Endothelial cell of umbilical vein (primary cell): ENCODE data around the gene QSER1. TPM values are rescaled to one million over a fixed set of nuclear protein-coding genes. Genes with fewer than 3 reads are reported as not detected.

ENCODE experiments used
- BruUV-seq: library from RNA; stranded (reverse); fragments of 400-500 nt; replicated peaks from 2 replicates; lab custom pipeline; 2021; lab: Mats Ljungman, UMichigan
- CTCF ChIA-PET: fragments of 300-600, 350-600 bp; sonication (Branson Sonifier 250); formaldehyde crosslinking; loops from one replicate; lab custom pipeline; 2021; ENCODE audit warnings: antibody characterized with exemption, inconsistent platforms; lab: Charles Lee
- POLR2A ChIA-PET: fragments of 300-600, 350-600 bp; sonication (Branson Sonifier 250); formaldehyde crosslinking; loops from one replicate; lab custom pipeline; 2021; ENCODE audit warnings: antibody characterized with exemption, inconsistent platforms; lab: Charles Lee
- DNase-seq: peaks from one replicate; pipeline ENCODE4 v3.0.0-alpha.2; 2011; ENCODE audit warnings: low read depth, low spot score
- FAIRE-seq: peaks from 2 replicates; lab custom pipeline; 2011; peaks lifted over from hg19 to GRCh38; lab: Jason Lieb, UNC
- H2AFZ ChIP-seq: 2 replicates; pipeline ENCODE4 v1.6.0; 2012; ENCODE audit warnings: low read depth, low read length, control low read depth, inconsistent platforms
- H3K27ac ChIP-seq: 2 replicates; pipeline ENCODE4 v1.5.1; 2011; ENCODE audit warnings: low read depth, mild to moderate bottlenecking, control low read depth, low read length, moderate library complexity; ENCODE audit not compliant: insufficient read depth
- H3K27me3 ChIP-seq, 2 experiments: 2 replicates each; pipeline versions ENCODE4 v1.6.0 to v1.6.1; 2011; ENCODE audit warnings: low read length in 2 of 2, mixed read lengths in 1 of 2; ENCODE audit not compliant: control insufficient read depth in 2 of 2, insufficient read depth in 2 of 2
- H3K36me3 ChIP-seq, 2 experiments: 2 replicates in 1 of 2; 3 replicates in 1 of 2; pipeline ENCODE4 v1.5.1; 2011; ENCODE audit warnings: low read length in 2 of 2, mild to moderate bottlenecking in 1 of 2, moderate library complexity in 1 of 2; ENCODE audit not compliant: control insufficient read depth in 2 of 2, insufficient read depth in 2 of 2; ENCODE audit errors: extremely low read depth in 1 of 2
- H3K4me1 ChIP-seq: 3 replicates; pipeline ENCODE4 v1.5.1; 2011; ENCODE audit warnings: mild to moderate bottlenecking, low read length; ENCODE audit not compliant: control insufficient read depth, insufficient read depth; ENCODE audit errors: extremely low read depth
- H3K4me2 ChIP-seq: 2 replicates; pipeline ENCODE4 v1.6.1; 2011; ENCODE audit warnings: low read length, control low read depth, mixed read lengths; ENCODE audit not compliant: insufficient read depth
- H3K4me3 ChIP-seq, 3 experiments: fragments of 200-600 bp in 1 of 3; sonication (generic), shearing (Covaris generic) in 1 of 3; replicated peaks in 1 of 3; 2 replicates each; pipeline ENCODE4 v1.5.1; 2011 to 2016; ENCODE audit warnings: control low read depth in 3 of 3, low read length in 3 of 3, mild to moderate bottlenecking in 2 of 3, inconsistent platforms in 1 of 3, low read depth in 1 of 3, moderate library complexity in 1 of 3; ENCODE audit not compliant: insufficient read depth in 1 of 3
- H3K79me2 ChIP-seq: 2 replicates; pipeline ENCODE4 v1.6.0; 2012; ENCODE audit warnings: low read length, inconsistent platforms; ENCODE audit not compliant: control insufficient read depth, insufficient read depth
- H3K9ac ChIP-seq: replicated peaks from 2 replicates; pipeline ENCODE3; 2011; ENCODE audit warnings: low read length, control low read depth; ENCODE audit not compliant: insufficient read depth; ENCODE audit errors: extremely low read depth
- H3K9me1 ChIP-seq: replicated peaks from 3 replicates; pipeline ENCODE4 v1.6.0; 2011; ENCODE audit warnings: mild to moderate bottlenecking, low read length; ENCODE audit not compliant: control insufficient read depth, insufficient read depth; ENCODE audit errors: extremely low read depth
- H3K9me3 ChIP-seq: replicated peaks from 2 replicates; pipeline ENCODE4 v1.5.1; 2012; ENCODE audit warnings: low read length, inconsistent platforms; ENCODE audit not compliant: control insufficient read depth, insufficient read depth
- H4K20me1 ChIP-seq: replicated peaks from 2 replicates; pipeline ENCODE3; 2011; ENCODE audit warnings: mild to moderate bottlenecking, low read length; ENCODE audit not compliant: control insufficient read depth, insufficient read depth; ENCODE audit errors: extremely low read depth
- CTCF ChIP-seq, 2 donors: IDR thresholded peaks; 1 replicate in 1 of 2; 2 replicates in 1 of 2; pipeline ENCODE4 v1.5.1; 2011; ENCODE audit warnings: low read length in 2 of 2, mild to moderate bottlenecking in 2 of 2, moderate library complexity in 2 of 2, control low read depth in 1 of 2, inconsistent platforms in 1 of 2, low read depth in 1 of 2; ENCODE audit not compliant: insufficient read depth in 1 of 2; ENCODE audit errors: extremely low read depth in 1 of 2
- EZH2 ChIP-seq: IDR thresholded peaks from 2 replicates; pipeline ENCODE4 v1.6.1; 2012; ENCODE audit warnings: borderline replicate concordance, low read depth, mild to moderate bottlenecking, moderate library complexity, low read length, inconsistent platforms; ENCODE audit not compliant: severe bottlenecking
- FOS ChIP-seq: IDR thresholded peaks from 2 replicates; pipeline ENCODE4 v1.6.1; 2011; ENCODE audit warnings: mild to moderate bottlenecking, low read length, moderate library complexity, borderline replicate concordance; ENCODE audit not compliant: insufficient read depth
- GATA2 ChIP-seq: IDR thresholded peaks from 2 replicates; pipeline ENCODE4 v1.7.0; 2011; ENCODE audit warnings: low read depth, mild to moderate bottlenecking, moderate library complexity, mixed read lengths, low read length; ENCODE audit not compliant: insufficient read length, insufficient read depth
- JUN ChIP-seq: IDR thresholded peaks from 2 replicates; pipeline ENCODE4 v1.6.1; 2011; ENCODE audit warnings: borderline replicate concordance, low read depth; ENCODE audit not compliant: insufficient read length, insufficient read depth
- MAX ChIP-seq: IDR thresholded peaks from 2 replicates; pipeline ENCODE4 v1.6.1; 2011; ENCODE audit not compliant: insufficient read depth, insufficient read length
- MYC ChIP-seq: IDR thresholded peaks from one replicate; pipeline ENCODE4 v1.6.1; 2011; ENCODE audit warnings: mild to moderate bottlenecking, low read depth, low read length
- POLR2A ChIP-seq: IDR thresholded peaks from 2 replicates; pipeline ENCODE4 v1.6.1; 2012; ENCODE audit warnings: low read depth, mild to moderate bottlenecking, control low read depth, low read length
- POLR2AphosphoS5 ChIP-seq: IDR thresholded peaks from 2 replicates; pipeline ENCODE4 v1.6.1; 2012; ENCODE audit warnings: low read depth, mild to moderate bottlenecking, control low read depth, low read length, moderate library complexity; ENCODE audit not compliant: insufficient read depth
- dilution Hi-C: fragments of 300-500 bp; cut with MboI; formaldehyde crosslinking; loops from one replicate; pipeline ENCODE4 v1.15.0; 2019; ENCODE audit warnings: low sequenced_read_pairs; ENCODE audit not compliant: extremely low pct_ligation_motif_present
- intact Hi-C: fragments of 100-400 bp; cut with micrococcal nuclease; formaldehyde crosslinking; loops from one replicate; pipeline ENCODE4 v1.10.0; 2022
- polyA plus RNA-seq, 4 experiments: library from polyadenylated mRNA; depleted of rRNA in 3 of 4; stranded (reverse) in 3 of 4; unstranded in 1 of 4; fragments of >200 nt; gene quantifications; 2 replicates each; pipeline versions ENCODE4 v1.2.1 to v1.2.3, GENCODE V29; 2011 to 2012; ENCODE audit warnings: missing spikeins in 1 of 4
- total RNA-seq: library from RNA; stranded (reverse); gene quantifications from 2 replicates; pipeline ENCODE4 v1.2.3, GENCODE V29; 2021

Gene QSER1
- total and polyA plus RNA-seq, 2 donors (not counting 3 experiments of a cell fraction or from before 2014, with no cell fraction given): 5.5 to 36.6 TPM

GRCh38 chr11:32921204-32921603 lies 28.6 kb downstream of the QSER1 start:
- H3K4me1 ChIP-seq: no peaks in the 10 kb centered on the region
- H3K9me3 ChIP-seq: no peaks in the 10 kb centered on the region
- no peak for DNase-seq
- no peak overlapping the region for H3K4me2 ChIP-seq
- CTCF ChIA-PET: no interaction called here
- no peak for FAIRE-seq
- H2AFZ ChIP-seq: no peak overlapping the region
- H4K20me1 ChIP-seq: no peaks in the 10 kb centered on the region
- H3K27ac ChIP-seq: no peak overlapping the region
- no peak overlapping the region for H3K4me3 ChIP-seq
- intact Hi-C loops (no loop called here), dilution Hi-C loops (no loop called here)
- H3K79me2 ChIP-seq: peaks cover 47% of the 10 kb centered on the region
- no peaks in the 10 kb centered on the region for H3K27me3 ChIP-seq
- no peak overlapping the region for H3K9ac ChIP-seq
- POLR2A ChIA-PET: no interaction called here
- BruUV-seq: no TSS peak
- no peaks in the 10 kb centered on the region for H3K36me3 ChIP-seq
- peaks cover 3% of the 10 kb centered on the region for H3K9me1 ChIP-seq
- TF ChIP-seq GATA2: no peak
- TF ChIP-seq MYC: no peak
- TF ChIP-seq POLR2AphosphoS5: no peak
- no peak for TF ChIP-seq EZH2
- TF ChIP-seq POLR2A: no peak
- no peak for TF ChIP-seq CTCF (IDR thresholded peaks at IDR 0.05; ENCODE audit: extremely low read depth in 1 of 2, insufficient read depth in 1 of 2, low read depth in 1 of 2, low read length in 2 of 2)
- TF ChIP-seq MAX: no peak
- no peak for TF ChIP-seq FOS
- TF ChIP-seq JUN: no peak
